GM12874 (cell line): ENCODE data around the gene TAS1R3.
A peak's percentile ranks its signal among the peaks of the same experiment; 100 is the strongest.

ENCODE experiments used
- CTCF ChIP-seq: IDR thresholded peaks from 2 replicates; pipeline ENCODE4 v1.5.1; 2011; ENCODE audit warnings: low read depth, mild to moderate bottlenecking, control low read depth, low read length, moderate library complexity; ENCODE audit not compliant: insufficient read depth

Gene TAS1R3

GRCh38 chr1:1365875-1366698 lies 35.0 kb downstream of the TAS1R3 start:
- TF ChIP-seq CTCF = no peak

DNA sequence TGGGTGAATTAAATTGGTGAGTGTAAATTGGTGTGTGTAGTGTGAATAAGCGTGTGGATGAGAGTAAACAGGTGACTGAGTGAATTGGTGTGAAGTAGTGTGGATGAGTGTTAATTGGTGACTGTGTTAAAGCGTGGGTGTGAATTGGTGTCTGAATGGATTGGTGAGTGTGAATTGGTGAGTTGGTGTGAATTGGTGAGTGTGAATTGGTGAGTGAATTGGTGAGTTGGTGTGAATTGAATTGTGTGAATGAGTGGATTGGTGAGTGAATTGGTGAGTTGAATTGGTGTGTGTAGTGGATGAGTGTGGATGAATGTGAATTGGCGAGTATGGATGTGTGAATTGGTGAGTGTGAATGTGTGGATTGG lies 35.6 kb downstream of the TAS1R3 start:
- TF ChIP-seq CTCF = no peak

GRCh38 chr1:1367315-1367714 lies 36.2 kb downstream of the TAS1R3 start:
- no peak for TF ChIP-seq CTCF

GRCh38 chr1:1370771-1371300 lies 39.8 kb downstream of the TAS1R3 start:
- TF ChIP-seq CTCF = no peak

DNA sequence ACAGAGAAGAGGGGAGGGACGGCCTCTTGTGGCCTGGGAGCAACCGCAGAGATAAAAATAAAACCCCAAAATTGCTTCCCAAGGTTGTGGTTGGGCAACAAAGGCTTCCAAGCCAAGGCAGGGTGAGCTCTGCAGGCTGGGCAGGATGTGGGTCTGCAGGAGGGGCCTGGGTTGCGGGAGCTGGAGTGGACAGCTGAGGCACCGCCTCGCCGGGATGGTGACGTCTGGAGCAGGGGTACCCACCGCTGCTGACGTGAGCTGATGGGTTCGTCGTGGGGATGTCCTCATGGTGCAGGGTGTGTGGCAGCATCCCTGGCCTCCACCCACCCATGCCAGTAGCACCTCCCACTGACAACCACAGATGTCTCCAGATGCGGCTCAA lies 40.3 kb downstream of the TAS1R3 start:
- no peak for TF ChIP-seq CTCF

GRCh38 chr1:1371746-1372711 lies 40.9 kb downstream of the TAS1R3 start:
- peak; percentile 97 for TF ChIP-seq CTCF

DNA sequence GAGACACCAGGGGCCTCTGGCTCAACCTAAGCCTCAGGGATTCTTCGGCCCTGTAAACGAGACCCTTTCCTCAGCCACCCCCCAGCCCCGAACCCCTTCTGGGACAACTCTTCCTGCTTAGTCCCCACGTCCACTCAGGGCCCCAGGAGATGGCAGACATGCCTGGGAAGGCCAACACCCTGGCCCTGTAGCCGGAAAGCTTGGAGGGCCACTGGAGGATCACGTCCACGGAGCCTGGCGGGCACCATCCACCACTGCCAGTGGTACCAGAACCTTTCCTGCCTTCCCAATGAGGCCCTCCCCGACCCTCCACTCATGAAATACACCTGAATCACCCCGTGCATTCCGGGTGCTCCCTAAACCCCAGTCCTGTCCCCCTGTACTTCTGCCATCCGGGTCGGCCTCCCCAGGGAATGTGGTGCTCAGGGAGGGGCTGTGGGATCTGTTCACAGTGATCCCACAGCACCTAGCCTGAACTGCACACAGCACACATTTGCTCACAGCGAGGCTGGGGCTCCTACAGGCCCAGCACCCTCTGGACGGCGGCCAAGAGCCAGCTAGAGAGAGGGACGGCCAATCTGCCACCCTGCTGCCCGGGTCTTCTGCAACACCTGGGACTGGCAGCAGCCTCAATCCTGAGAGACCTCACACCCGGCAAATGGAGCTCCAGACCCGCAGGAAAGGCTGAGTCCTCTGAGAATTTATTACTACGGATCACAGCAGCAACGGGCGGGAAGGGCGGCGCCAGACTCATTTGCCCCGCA lies 42.2 kb downstream of the TAS1R3 start:
- no peak for TF ChIP-seq CTCF
